ENCODE results near the gene XPO4.

- TF ChIP-seq POLR2A (IDR thresholded peaks at IDR 0.05; ENCODE audit: low read depth, low read length) (no peak), CTCF (IDR thresholded peaks at IDR 0.05; ENCODE audit: extremely low read depth in 1 of 2, insufficient read depth in 1 of 2, low read depth in 1 of 2, low read length in 2 of 2) (no peak), MAX (IDR thresholded peaks at IDR 0.05; ENCODE audit: insufficient read depth, insufficient read length) (no peak), MYC (IDR thresholded peaks at IDR 0.05; ENCODE audit: low read depth, low read length) (no peak), EZH2 (IDR thresholded peaks at IDR 0.05; ENCODE audit: borderline replicate concordance, low read depth, low read length, severe bottlenecking) (no peak), POLR2AphosphoS5 (IDR thresholded peaks at IDR 0.05; ENCODE audit: insufficient read depth, low read depth, low read length) (no peak), FOS (IDR thresholded peaks at IDR 0.05; ENCODE audit: borderline replicate concordance, insufficient read depth, low read length) (no peak), GATA2 (IDR thresholded peaks at IDR 0.05; ENCODE audit: insufficient read depth, insufficient read length, low read depth, low read length) (no peak)
Measured at GRCh38 chr13:20787180-20787579, 115.4 kb downstream of the XPO4 start.

Measured in endothelial cell of umbilical vein (primary cell).